Fibroblast of skin of abdomen (primary cell): Measurements from ENCODE around the gene RGN. TPM values are rescaled to one million over a fixed set of nuclear protein-coding genes. Genes with fewer than 3 reads are reported as not detected.
"Not testable (repeated sequence)": the region's sequence is repeated elsewhere in the genome, so short reads cannot be mapped to it uniquely, and the experiment has no call there.

Experiments used
- DNase-seq: peaks from one replicate; pipeline ENCODE4 v3.0.0-alpha.2; 2013
- polyA plus RNA-seq, 2 experiments: library from polyadenylated mRNA; unstranded; fragments of 120-200 nt; gene quantifications; one replicate each; pipeline ENCODE4 v1.2.1, GENCODE V29; 2013; ENCODE audit not compliant: insufficient read length in 2 of 2

RGN gene
- polyA plus RNA-seq (2013, experiment 1 of 2; ENCODE audit: insufficient read length), result 2.2 TPM
- polyA plus RNA-seq (2013, experiment 2 of 2; ENCODE audit: insufficient read length), result 1.4 TPM

GRCh38 chrX:47078129-47079043 is at the start of gene RGN:
Gene RGN (plus strand): TSS chrX:47078443. CDS start chrX:47081145, 2,702 bp downstream.
- no peak for DNase-seq

- peak; percentile 48 for DNase-seq
Measured at GRCh38 chrX:47030339-47030738, 47.9 kb upstream of the RGN start.

- DNase-seq, result no peak
Measured at GRCh38 chrX:47047989-47048388, 30.3 kb upstream of the RGN start.

- no peak for DNase-seq
Measured at GRCh38 chrX:47059142-47059874, 18.9 kb upstream of the RGN start.

- DNase-seq, result no peak
Measured at GRCh38 chrX:47060708-47061107, 17.5 kb upstream of the RGN start.

GRCh38 chrX:47061238-47061919 is 16.9 kb upstream of the RGN start:
- DNase-seq, result no peak

GRCh38 chrX:47063179-47063578 is 15.1 kb upstream of the RGN start:
- DNase-seq, result no peak

GRCh38 chrX:47068214-47068613 is 10.0 kb upstream of the RGN start:
- no peak for DNase-seq

GRCh38 chrX:47068720-47069119 is 9.5 kb upstream of the RGN start:
- no peak for DNase-seq

- DNase-seq, result no peak
Measured at GRCh38 chrX:47080215-47080914, 2.1 kb downstream of the RGN start.

GRCh38 chrX:47080915-47081236 is 2.6 kb downstream of the RGN start:
- no peak for DNase-seq

GRCh38 chrX:47091149-47091775 is 13.0 kb downstream of the RGN start:
- DNase-seq, result no peak

GRCh38 chrX:47093248-47093647 is 15.0 kb downstream of the RGN start:
- DNase-seq, result peak; percentile 9

GRCh38 chrX:47093860-47094259 is 15.6 kb downstream of the RGN start:
- no peak for DNase-seq

GRCh38 chrX:47097018-47097417 is 18.8 kb downstream of the RGN start:
- DNase-seq, result no peak

GRCh38 chrX:47098338-47099094 is 20.3 kb downstream of the RGN start:
- no peak for DNase-seq

- no peak for DNase-seq
Measured at GRCh38 chrX:47101206-47101605, 23.0 kb downstream of the RGN start.

- not testable (repeated sequence) for DNase-seq
Measured at GRCh38 chrX:47110936-47111615, 32.8 kb downstream of the RGN start.

GRCh38 chrX:47112316-47112954 is 34.2 kb downstream of the RGN start:
- DNase-seq, result no peak

GRCh38 chrX:47116551-47117110 is 38.4 kb downstream of the RGN start:
- not testable (repeated sequence) for DNase-seq
